DMS79 treated with DMSO at 0.1 percent for 48 hours (cell line): Measurements from ENCODE around the gene ANKRD18A.

Source experiments
- DNase-seq: peaks from one replicate; lab custom pipeline; 2025; lab: John Stamatoyannopoulos, UW

ANKRD18A gene

DNA sequence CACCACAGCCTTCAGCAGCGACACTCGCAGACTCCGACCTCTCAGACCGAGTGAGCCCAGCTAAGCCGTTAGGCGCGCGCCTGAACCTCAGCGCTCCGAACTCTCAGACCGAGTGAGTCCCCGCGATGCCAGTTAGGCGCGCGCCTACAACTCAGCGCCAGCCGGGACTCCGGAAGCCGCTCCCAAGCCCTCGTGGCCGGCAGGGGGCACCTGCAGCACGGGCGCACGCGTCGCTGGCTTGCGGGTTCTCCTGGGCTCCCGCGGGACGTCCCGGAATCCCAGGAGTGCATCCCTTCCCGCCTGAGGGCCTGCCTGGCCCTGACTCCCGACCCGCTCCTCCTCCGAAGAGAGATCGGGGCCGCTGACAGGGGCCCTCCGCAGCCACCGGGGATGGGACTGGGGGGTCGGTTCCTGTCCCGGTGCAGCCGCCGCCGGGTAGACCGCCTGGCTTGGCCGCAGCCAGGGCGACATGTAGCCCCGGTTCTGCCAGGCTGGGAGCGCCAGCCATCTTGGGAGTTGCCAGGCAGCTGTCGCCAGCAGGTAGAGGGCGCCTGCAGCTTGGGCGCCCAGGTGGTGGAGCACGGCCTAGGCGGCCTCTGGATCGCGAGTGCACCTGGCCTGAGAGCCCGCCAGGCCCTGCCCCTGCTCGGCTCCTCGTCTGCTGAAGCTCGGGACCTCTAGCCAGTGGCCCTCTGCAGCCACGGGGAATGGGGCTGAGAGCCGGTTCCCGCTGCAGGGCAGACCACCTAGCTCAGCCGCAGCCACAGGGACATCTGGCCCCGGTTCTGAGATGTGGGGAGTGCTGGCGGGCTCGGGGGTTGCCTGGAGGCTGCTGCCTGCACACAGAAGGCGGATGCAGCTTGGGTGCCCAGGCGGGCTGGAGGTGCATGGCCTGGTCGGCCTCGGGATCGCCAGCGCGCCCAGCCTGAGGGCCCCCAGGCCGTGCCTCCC, at the start of gene ANKRD18A:
Gene ANKRD18A (minus strand): TSS at position 114 of the 951 bp plus-strand sequence. CDS start 311 bp downstream, outside the sequence.
- DNase-seq: peak; percentile 85

DNA sequence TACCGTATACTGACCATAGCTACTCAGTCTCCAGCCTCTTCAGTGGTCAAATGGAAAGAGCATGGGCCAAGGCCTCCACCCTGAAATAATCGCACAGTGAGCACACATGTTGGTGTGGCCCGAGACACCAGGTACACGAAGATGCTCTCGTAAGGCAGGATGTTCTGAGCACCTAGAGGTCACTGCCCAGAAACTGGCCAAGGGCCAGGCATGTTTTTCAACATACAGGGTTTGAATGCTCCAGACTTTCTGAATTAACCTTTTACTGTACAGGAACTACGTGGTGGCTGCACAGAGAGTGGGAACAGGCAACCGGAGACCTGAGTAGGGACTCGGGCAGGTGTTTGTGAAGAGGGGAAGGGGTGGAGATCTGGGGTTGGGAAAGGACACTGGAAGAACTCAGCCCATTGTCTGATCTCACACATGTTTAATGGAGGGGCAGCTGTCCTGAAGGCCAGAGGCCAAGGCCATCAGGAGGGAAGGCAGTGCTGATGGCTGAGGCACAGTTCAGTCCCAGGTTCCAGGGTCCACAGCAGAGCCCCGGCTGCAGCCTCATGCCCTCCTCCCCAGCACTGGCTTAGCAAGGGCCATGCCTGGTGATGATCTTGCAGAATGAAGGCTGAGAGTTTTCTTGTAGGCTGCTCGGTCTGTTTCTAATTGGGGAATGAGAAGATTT, 48.5 kb upstream of the ANKRD18A start:
- DNase-seq: no peak

- no peak for DNase-seq
Observed at GRCh38 chr9:38662763-38663593, 42.6 kb upstream of the ANKRD18A start.

DNA sequence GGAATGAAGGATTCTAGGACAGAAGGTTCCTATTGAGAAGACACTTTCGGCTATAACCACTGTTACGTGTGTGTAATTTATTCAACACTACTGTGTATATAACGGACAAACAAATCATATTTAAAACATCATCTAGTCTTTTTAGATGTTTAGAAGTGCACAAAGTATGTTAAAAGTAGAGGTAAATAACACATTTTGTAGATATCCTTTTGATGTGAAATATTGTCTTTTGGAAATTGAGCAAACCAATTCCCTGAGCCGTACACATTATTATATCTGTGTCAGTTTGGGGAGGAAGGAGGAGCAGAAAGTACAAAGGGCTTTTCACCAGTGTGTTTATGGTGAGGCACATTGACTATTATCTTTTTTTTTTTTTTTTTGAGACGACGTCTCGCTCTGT, 39.1 kb upstream of the ANKRD18A start:
- no peak for DNase-seq

DNA sequence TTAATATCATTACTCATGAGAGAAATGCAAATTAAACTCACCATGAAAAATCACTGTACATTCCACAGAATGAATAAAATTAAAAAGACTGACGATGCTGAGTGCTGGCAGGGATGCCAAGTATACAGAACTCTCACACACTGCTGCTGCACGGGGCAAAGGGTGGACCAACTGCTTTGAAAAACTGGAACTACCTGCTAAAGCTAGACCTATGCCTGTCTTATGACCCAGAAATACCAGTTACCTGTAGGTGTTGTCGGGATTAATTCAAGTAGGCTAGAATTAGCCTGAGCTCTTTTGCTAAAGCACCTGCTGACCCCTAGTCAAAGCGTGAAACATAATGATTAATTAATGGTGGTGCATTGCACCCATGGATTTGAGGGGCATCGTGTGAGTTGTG, 36.5 kb upstream of the ANKRD18A start:
- DNase-seq: no peak

DNA sequence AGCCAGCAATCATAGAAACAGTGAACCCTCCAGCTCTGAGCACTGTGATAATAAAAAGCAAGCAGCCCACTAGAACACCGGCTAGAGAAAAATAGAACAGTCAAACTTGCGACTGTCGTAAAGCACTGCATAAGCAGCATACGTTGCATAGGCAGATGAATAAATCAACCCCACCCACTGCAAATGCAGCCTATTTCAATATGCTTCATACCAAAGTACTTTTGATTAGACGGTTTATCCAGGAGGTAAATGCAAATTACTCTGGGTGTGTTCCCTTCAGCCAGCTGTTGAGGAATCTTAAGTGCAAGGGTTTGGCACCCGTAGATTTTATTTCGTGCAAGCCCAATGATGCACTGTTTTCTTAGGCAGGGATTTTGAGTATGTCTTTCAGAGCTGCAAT, 32.1 kb upstream of the ANKRD18A start:
- DNase-seq: peak; percentile 51

GRCh38 chr9:38652044-38652443, 31.6 kb upstream of the ANKRD18A start:
- no peak for DNase-seq

DNA sequence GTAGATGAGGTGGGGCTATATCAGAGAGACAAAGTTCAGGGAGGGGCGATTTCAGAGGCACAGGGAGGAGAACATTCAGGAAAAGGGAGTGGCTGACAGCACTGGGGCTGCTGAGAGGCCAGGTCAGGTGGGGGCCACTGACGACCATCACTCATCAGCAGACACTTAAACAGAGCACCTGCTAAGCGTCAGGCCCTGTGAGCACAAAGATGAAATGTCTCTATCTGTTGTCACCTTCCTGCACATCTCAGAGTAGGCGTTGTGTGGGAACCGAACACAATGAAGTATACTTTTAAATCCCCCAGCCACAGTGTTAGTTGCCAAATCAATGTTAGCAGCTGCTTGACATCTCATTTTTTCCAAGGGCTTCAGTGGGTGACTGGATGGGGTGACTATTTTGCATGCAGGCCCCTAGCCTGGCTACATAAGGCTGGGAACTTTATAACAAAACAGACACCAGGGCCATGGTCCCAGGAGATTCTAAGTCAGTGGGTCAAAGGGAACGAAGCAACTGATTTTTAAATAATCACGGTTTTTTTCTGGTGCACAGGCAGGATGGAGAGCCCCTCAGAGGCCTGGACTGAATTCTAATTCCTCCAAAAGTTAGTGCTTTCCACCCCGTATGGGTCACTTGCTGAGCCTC, 31.1 kb upstream of the ANKRD18A start:
- no peak for DNase-seq

GRCh38 chr9:38650564-38650963, 30.2 kb upstream of the ANKRD18A start:
- DNase-seq: no peak

DNA sequence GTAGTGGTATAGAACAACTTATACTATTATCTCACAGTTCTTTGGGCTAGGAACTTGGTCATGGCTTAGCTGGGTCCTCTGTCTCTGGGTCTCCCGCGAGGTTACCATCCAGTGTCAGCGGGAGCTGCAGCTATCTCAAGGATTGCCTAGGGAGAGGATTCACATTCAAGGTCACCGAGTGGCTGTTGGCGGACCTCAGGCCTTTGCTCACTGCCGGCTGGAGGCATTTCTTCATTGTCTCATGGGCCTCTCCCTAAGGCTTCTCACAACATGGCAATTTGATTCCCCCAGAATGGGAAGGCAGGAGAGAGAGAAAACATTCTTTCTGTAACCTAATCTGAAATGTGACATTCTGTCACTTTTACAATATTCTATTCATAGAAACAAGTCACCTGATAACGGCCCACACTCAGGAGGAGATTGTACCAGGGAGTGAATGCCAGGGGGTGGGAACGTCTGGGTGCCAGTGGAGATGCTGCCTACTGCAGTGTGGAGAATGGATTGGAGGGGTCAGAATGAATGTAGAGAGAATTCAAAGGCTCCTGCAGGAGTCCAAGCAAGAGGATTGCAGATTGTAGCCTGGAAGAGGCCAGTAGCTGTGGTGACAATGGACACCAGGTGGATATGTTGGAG, 29.5 kb upstream of the ANKRD18A start:
- DNase-seq: no peak

DNA sequence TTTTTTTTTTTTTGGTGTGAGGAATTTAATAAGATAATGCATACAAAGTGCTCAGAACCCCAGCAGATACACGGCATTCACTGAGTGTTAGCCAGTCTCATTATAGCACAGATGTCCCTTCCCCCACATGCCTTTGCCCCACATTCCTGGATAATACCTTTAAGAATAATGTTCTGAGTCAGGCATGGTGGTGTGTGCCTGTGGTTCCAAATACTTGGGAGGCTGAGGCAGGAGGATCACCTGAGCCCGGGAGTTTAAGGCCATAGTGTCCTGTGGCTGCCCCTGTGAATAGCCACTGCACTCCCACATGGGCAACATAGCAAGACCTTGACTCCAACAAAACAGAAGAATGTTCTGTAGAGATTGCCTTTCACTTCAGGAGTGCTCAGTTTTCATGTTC, 24.2 kb upstream of the ANKRD18A start:
- no peak for DNase-seq

DNA sequence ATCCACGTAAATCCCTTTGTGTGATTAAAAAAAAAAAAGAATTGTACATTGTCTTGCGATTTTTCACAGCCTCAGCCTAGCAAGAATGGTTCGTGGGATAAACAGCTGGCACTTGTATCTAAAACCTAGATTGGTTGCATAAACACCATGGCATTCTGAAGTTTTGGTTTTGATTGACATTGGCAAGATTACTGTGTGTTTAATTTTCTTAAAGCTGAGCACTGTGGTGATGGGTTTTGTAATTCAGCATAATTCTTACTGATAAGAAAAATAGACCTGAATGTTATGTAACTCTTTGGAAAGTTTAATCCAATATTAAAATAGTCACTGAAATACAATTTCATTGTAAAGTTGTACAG, 23.4 kb upstream of the ANKRD18A start:
- DNase-seq: no peak

DNA sequence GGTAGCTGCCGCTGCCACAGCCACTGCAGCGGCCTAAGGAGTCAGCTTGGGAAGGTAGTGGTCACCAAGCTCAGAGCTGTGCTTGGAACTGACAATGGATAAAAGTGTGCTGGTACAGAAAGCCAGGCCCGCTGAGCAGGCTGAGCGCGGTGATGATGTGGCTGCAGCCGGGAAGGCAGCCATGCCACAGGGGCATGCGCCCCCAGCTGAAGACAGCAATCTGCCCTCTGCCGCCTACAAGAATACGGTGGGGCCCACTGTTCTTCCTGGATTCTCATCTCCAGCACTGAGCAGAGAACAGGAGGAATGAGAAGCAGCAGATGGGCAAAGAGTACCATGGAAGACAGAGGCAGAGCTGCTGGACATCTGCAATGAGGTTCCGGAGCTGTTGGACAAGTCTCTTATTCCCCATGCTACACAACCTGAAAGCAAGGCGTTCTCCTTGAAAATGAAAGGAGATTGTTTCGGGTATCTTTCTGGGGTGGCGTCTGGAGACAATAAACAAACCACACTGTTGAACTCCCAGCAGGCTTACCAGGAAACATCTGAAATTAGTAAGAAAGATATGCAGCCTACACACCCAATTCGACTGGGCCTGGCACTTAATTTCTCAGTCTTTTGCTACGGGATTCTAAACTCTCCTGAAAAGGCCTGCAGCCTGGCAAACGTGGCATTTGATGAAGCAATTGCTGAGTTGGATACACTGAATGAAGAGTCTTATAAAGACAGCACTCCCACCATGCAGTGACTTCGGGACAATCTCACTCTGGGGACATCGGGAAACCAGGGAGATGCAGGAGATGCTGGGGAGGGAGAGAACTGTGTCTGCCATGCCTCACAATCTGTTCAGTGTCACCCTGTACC, 22.8 kb upstream of the ANKRD18A start:
- DNase-seq: no peak

- peak; percentile 55 for DNase-seq
Observed at GRCh38 chr9:38641985-38642864, 21.8 kb upstream of the ANKRD18A start.

GRCh38 chr9:38641142-38641541, 20.7 kb upstream of the ANKRD18A start:
- DNase-seq: no peak

DNA sequence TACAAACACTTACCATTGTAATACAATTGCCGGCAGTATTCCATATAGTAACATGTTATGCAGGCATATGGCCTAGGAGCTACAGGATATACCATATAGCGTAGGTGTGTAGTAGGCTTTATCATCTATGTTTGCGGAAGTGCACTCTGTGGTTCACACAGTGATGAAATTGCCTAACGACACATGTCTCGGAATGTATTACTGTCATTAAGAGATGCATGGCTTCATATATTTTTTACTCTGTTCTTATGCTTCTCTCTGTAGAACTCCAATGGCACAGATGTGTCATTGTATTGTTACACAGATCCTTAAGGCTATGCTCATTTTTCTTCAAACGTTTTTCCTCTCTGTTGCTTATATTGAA, 19.2 kb upstream of the ANKRD18A start:
- no peak for DNase-seq

GRCh38 chr9:38638881-38639576, 18.6 kb upstream of the ANKRD18A start:
- DNase-seq: no peak

- DNase-seq: no peak
Observed at GRCh38 chr9:38634315-38634714, 13.9 kb upstream of the ANKRD18A start.

DNA sequence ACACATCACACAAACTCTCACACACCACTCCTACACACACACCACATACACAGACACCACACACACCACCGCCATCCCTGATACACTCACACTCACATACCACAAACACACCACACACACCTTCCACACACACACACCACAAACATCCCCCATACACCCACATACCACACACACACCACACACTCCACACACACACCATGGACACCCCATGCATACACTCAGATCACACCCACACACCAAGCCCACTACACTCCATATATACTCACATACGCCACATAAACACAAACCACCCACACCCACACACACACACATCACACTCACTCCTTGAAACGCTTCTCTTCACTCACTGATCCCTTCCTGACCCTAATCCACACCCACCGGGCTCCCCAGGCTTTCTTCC, 9.1 kb upstream of the ANKRD18A start:
- DNase-seq: no peak
